NCI-H2107 (cell line): ENCODE results near the gene LRMDA.

Source experiments
- DNase-seq: peaks from one replicate; lab custom pipeline; 2025; lab: John Stamatoyannopoulos, UW

LRMDA gene

DNA sequence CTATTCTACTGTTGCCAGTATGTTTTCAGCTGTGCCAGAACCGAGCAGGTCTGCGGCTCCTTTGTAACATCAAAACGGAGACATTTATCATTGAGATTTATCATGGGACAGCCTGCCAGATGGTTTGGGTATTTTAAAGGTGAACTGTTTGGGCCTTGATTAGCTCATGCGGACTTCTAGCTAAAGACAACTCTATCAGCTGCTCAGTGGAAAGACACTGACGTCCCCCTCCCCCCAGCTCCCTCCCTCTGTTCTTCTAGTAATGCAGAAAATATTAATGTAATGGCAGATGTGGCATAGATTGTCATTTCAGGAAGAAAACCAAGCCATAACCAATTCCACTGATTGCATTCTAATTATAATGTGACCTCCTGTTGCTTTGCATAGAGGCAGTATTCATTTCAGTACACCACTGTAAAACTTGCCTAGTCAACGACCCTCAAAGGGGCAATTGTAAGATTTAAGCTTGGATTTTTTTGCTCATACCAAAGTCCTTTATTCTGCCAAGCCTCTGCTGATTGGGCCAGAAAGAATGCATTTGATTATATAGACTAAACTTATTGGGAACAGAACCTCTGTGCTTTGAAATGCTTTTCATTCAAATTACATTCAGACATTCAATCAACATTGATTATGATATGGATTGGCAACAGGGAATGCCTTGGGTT is 966.8 kb downstream of the LRMDA start:
- DNase-seq: no peak

GRCh38 chr10:76399226-76399625 is 967.8 kb downstream of the LRMDA start:
- DNase-seq: no peak

- DNase-seq: no peak
These were observed 969.6 kb downstream of the LRMDA start for GRCh38 chr10:76401006-76401405.

DNA sequence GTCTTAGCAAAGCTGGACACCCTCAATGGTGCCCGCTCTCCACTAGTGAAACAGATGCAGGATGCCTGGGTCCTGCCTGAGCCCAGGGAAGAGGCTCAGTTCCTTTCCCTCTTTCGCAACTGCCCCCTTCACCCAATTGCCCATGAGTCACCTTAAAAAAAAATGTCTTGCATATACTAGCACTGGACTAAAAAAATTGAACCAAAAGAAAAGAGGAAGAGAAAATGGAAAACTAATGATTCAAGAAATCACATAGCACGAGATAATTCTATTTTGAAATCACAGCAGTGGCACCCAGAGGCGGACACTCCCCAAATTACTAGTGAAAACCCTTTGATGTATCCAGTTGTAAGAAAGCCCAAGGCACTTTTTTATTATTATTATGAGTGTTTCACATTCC is 972.5 kb downstream of the LRMDA start:
- DNase-seq: no peak

DNA sequence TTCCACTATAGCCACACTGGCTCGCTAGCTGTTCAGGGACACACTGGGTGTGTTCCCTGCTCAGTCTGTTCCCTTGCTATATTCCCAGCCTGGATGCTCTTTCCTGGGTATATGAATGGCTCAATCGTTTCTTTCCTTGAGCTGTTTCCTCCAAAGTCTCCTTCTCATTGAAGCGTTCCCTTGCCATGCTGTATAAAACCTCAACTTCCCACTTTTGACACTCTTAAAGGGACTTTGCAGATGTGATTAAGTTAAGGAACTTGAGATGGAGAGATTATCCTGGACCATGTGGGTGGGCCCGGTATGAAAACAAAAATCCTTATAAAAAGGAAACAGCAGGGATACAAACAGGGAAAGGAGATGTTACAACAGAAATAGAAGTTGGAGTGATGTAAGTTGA is 973.1 kb downstream of the LRMDA start:
- DNase-seq: no peak

GRCh38 chr10:76405922-76406321 is 974.5 kb downstream of the LRMDA start:
- DNase-seq: no peak

- no peak for DNase-seq
These were observed 977.2 kb downstream of the LRMDA start for GRCh38 chr10:76408646-76409045.

GRCh38 chr10:76411729-76412435 is 980.5 kb downstream of the LRMDA start:
- no peak for DNase-seq

DNA sequence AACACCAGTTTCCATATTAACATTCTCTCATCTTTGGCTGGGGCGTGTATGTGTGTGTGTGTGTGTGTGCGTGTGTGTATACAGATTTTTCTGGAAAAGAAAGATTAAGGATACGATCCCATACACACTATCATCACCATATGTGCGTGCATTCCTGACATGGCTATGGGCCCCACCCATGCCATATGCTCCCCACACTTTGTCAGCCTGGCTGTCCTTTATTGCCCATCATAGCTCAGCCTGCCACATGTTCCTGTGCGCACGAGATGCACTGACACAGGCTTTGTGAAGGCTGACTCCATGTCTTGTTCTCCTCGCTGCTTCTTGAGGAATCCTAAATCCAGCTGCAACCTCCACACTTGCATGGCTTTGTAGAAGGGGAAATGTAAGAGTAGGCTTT is 984.1 kb downstream of the LRMDA start:
- no peak for DNase-seq

- DNase-seq: no peak
These were observed 985.2 kb downstream of the LRMDA start for GRCh38 chr10:76416642-76417041.

DNA sequence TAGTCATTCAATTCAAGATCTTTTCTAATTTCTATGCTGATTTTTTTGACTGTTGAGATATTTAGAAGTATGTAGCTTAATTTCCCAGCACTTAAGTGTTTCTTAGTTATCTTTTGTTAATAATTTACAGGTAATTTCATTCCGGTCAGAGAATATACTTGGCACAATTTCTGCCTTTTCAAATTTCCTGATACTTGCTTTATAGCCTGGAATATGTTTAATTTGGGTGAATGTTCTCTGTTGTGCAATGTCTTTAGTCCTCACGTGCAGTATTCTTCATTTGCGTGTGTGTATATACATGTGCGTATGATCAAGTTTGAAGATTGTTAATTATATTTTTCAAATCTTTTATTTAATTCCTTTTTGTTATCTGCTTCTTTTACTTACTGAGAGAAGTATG is 989.3 kb downstream of the LRMDA start:
- no peak for DNase-seq

DNA sequence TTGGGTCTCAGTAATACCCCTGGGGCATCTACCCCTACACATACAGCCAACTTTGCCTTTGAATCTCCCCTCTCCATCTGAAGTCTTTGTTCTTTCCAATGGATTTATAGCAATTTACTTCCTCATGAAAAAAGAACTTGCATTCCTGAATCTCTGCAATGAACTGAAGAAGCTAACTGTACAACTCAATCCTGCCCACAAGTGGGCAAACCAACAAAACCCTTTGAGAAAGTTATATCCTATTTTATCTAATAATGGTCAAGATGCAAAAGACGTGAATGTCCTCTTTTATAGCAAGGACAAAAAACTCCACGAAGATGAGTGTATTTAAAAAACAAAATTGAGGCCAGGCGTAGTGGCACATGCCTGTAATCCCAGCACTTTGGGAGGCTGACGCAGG is 991.3 kb downstream of the LRMDA start:
- no peak for DNase-seq

DNA sequence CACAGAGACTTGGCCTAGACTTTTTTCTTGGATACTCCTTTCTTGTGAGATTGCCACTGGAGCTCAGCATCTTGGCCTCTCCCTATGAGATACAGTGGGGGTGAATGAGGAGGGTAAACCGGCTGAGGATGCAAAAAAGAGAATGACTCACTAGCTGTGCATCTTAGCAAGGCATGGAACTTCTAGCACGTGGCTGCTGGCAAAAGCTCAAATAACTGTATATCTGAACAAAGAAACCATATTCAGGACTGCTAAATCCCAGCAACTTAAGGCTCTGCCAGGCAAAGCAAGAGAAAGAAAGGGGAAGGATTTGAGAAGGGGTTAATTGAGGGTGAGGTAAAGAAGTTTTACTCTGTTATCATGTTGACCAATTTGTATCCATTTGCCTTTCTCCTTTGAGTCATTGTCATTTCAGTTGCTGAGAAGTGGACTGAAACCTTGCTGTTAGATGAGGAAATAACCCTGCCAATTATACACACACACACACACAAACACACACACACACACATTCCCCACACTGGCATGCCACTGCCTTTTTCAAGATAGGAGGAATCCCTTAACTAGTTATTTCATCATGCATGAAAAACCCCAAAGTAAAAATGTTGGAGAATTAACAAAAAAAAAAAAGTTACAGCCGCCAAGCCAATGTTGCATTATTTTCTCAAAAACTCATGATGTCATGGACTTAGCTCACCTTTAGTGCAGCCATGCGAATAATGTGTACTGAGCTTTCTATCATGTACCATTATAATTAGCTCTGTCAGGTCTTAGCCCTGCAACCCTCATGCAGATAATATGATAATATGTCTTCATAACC is 997.3 kb downstream of the LRMDA start:
- DNase-seq: no peak

DNA sequence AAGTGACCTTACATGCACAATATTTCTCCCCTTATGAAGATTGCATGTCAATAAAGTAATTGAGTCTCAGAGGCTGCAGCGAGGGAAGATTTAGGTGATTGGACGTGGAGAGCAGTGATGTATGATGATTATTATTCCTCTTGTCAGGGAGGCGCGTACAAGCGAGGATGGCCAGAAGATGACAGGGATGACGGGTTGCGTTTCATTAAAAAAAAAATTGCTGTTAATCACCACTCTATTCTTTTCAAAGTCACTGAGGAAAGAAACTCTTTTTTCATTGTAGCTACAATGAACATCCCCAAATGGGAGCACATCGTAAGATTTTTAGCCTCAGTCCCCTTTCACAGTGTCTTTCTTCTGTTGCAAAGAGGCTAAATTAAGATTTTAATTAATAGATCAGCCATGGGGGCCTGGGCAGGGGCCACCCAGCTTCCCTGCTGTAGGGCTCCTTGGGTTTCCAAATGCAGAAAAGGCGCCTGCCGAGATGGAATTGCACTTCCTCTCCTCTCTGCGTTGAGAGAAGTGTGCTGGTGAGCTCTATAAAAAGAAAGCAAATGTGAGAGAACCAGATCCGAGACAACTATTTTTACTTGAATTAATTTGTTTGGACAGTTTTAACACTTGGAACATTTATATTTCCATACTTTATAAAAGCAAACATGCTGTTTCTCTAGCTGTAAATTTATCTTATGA is 998.1 kb downstream of the LRMDA start:
- DNase-seq: no peak

- no peak for DNase-seq
These were observed 998.7 kb downstream of the LRMDA start for GRCh38 chr10:76430061-76430645.

GRCh38 chr10:76432016-76433012 is 1000.9 kb downstream of the LRMDA start:
- DNase-seq: no peak

DNA sequence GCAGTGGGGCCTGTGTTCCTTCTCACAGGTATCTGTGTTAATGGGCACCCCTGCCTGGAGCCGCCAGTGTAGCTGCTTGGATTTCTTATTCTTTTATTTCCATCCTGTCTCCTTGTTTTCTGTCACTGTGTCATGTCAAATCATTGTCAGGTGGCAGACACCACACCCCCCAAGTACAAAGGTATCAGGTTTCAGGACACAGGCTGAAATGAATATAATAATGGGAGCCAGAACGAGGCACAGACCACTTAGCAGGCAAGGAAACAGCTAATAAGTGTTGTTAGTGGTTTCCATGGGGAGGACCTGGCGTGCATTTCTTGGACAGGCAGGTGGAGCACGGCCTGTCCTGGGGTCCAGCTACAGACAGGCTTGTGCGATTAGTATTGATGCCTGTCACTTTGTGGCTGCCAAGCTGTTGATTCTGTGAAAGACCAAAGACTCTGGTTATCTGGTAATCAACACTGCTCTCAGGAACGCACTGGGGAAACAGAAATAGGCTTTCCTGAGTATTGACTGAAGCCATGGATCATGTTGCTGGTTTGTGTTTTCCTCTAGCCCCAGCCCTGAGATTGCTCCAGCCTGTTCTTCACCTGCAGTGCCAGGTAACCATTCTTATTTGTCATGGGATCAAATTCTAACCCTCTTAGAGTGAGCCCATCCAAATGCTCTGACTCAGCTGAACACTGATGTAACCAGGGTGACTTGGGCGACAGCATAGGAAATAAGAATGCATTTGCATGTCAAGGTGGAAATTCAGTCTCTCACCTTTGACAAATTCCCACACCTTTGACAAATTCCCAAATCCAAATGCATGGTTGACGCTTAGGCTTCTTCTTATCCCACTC is 1002.0 kb downstream of the LRMDA start:
- peak; percentile 83 for DNase-seq

DNA sequence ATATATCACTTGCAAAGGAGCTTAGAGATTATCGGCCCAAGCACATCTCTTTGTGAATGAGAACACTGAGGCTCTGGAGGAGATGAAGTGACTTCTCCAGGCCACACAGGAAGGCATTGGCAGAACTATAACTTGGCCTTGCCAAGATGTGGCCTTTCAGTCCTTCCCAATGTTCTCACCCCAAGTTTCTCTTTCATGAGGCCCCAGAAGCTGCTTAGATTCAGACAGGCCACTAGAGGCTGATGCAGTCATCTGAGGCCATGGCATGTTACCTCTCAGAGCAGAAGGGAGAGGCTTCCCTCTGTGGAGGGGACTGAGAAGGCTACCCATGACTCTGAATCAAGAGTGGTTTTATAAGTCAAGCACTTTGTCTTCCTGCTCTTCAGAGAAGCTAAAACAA is 1003.7 kb downstream of the LRMDA start:
- no peak for DNase-seq

GRCh38 chr10:76436401-76436811 is 1005.0 kb downstream of the LRMDA start:
- DNase-seq: no peak

- no peak for DNase-seq
These were observed 1005.6 kb downstream of the LRMDA start for GRCh38 chr10:76436981-76437380.
